ENCODE measurements around the gene DENND4A. TPM values are rescaled to one million over a fixed set of nuclear protein-coding genes. Genes with fewer than 3 reads are reported as not detected.
"Not testable (repeated sequence)": the region's sequence is repeated elsewhere in the genome, so short reads cannot be mapped to it uniquely, and the experiment has no call there.

The DENND4A gene
- total RNA-seq, 1 experiment from 2014 or later: 5.9 TPM

DNA sequence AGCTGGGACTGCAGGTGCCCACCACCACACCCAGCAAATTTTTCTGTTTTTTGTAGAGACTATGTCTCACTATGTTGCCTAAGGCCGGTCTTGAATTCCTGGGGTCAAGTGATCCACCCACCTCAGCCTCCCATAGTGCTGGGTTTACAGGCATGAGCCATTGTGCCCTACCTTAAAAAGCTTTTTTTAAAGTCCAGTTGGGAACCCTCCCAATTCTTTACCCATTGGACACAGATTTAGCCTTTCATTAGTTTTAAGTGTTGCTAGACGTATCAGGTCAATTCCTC lies 1.7 kb upstream of the DENND4A start:
- in situ Hi-C loops (cut with HindIII; ENCODE audit: low pct_unique_long_range_greater_than_20kb, low sequenced_read_pairs): no loop called here

DNA sequence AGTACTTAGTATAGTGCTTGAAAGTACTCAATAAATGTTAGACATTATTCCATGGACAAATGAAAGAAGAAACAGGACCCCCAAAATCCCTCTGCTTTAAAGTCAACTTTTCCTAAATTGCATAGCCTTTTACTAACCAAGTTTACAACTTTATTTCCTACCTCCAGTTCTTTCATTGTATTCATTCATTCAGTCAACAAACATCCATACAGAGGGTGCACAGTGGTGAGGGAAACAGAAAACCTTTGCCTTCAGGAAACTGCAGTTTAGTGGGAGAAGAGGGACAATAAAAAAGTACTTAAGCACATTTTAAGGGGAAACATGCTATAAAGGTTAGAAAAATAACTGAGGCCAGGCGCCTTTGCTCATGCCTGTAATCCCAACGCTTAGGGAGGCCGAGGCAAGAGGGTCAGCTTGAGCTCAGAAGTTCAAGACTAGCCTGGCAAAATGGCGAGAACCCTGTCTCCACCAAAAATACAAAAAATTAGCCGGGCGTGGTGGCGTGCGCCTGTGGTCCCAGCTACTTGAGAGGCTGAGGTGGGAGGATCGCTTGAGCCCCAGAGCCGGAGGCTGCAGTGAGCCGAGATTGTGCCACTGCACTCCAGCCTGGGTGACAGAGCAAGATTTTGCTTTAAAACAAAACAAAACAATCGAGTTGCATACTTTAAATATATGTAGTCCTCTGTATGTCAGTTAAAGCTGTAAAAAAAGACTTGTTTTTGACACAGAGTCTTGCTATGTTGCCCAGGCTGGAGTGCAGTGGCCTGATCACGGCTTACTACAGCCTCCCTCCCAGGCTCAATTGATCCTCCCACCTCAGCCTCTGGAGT lies 1.1 kb upstream of the DENND4A start:
- DNase-seq (ENCODE audit: low read depth): no peak
- in situ Hi-C loops (cut with HindIII; ENCODE audit: low pct_unique_long_range_greater_than_20kb, low sequenced_read_pairs): no loop called here

More for the DNA sequence above, 1.7 kb upstream of the DENND4A start:
- no peak for DNase-seq (ENCODE audit: low read depth)

DNA sequence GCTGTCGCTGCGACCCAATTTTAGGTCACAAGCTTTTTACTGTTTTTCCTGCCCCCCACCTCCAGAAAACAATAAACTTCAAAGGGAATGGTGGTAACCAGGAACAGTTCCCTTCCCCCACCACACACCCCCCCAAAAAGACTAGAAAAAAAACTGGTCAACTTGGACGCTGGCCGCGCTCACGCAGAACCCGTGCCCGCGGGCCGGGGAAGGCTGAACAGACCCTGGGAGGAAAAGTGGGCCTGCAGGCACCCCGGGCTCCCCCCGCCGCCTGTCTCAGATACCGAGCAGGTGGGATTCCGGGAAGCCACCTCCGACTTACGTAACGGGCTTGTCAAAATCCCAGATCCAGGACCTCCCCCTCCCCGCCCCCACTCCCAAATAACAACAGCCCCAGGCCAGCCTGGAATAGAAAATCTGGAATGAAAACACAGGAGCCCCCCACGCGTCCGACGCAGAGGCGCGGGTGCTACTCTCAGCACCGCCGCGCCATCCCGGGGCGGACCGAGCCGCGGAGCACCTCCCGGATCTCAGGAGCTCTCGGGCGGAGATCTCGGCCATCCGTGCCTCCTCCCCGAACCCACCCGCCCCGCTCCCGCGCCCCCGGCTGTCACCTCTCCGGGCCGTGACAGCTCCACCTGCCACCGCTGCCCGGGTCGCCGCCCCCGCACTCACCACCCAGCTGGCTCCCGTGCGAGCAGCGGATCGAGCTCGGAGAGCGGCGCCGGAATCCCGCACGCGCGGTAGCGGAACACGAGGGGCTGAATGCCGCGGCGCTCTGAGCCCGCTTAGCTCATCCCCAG lies 557 bp downstream of the DENND4A start:
- DNase-seq (ENCODE audit: low read depth): peak; percentile 66
- in situ Hi-C loops (cut with HindIII; ENCODE audit: low pct_unique_long_range_greater_than_20kb, low sequenced_read_pairs): no loop called here

DNA sequence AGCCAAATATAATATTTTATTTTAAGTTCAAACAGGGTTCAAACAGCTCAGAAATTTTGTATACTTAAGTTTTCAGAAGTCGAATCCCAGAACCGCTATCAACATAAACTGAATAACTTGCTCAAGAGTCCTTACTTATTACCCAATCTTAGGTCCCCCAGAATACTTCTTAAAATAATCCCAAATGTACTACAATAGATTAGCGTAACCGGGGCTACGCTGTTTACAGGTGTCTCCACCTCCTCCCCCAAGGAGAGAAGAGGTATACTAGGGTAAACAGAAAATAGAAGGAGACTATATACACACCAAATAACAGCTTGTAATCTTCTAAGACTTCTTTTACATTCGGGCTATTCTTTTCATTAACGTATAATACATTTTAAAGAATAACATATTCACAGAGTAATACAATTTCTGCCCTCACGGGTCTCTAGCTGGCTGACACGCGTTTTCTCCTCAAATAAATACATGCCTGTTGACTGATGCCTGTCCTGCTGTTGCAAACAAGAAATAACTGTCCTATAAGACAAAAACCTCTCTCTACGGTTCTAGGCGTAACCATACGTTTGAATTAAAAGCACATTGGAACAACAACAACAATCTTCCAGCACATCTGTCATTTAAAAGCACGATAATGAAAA lies 1.3 kb downstream of the DENND4A start:
- in situ Hi-C loops (cut with HindIII; ENCODE audit: low pct_unique_long_range_greater_than_20kb, low sequenced_read_pairs): no loop called here
- no peak for DNase-seq (ENCODE audit: low read depth)

DNA sequence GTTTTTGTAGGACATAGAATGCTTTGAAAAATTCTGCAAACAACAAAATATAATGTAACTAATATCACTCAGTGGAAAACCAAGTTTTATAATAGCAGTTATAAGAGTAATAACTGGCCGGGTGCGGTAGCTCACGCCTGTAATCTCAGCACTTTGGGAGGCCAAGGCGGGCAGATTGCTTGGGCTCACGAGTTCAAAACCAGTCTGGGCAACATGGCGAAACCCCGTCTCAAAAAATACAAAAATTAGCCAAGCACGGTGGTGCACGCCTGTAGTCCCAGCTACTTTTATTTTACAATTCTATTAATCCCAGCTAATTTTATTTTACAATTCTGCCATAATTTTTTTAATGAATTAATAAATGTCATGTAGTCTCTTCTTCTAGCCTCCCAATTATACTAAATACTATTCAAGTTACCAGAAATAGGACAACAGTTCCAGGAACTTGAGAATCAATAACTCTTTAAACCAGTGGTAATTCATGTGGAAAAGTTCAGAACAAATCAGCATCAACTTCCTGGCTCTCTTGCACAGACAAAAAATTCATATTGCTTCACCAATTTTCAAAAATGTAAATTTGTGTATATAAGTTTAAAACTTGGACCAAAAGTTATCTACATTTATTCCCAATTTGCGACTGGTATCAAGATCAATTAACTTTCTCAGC lies 2.2 kb downstream of the DENND4A start:
- no peak for DNase-seq (ENCODE audit: low read depth)
- in situ Hi-C loops (cut with HindIII; ENCODE audit: low pct_unique_long_range_greater_than_20kb, low sequenced_read_pairs): no loop called here

DNA sequence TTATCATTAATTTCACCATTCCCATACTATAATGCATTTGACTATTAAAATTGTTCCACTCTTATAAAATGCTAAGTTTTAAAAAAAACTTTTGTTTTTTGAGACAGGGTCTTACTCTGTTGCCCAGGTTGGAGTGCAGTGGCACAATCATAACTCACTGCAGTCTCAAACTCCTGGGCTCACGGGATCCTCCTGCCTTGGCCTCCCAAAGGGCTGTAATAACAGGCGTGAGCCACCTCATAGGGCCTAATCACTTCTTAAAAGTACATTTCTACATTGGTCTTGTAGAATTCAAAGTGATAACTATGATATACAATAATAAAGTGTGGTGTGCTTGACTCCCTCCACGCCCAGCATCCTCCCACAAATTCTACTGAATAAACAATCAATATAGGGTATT lies 3.0 kb downstream of the DENND4A start:
- in situ Hi-C loops (cut with HindIII; ENCODE audit: low pct_unique_long_range_greater_than_20kb, low sequenced_read_pairs): no loop called here
- DNase-seq (ENCODE audit: low read depth): no peak

DNA sequence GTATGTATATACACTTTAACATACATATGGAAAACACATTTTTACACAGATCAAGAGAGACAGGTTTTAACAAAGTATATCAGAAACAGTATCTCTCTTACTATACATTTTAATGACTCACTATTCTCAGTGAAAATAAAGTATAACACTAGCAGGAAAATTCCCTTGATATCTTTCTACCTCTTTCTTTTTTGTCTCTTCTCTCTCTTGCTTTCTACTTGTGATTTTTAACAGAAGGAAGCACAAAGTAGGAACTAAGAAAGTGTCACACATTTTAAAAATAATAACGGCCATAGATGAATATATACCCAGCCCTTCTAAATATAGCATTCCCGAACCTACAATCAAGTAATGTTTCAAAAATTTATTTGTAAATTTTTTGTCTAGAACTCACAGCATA lies 4.8 kb downstream of the DENND4A start:
- in situ Hi-C loops (cut with HindIII; ENCODE audit: low pct_unique_long_range_greater_than_20kb, low sequenced_read_pairs): no loop called here
- DNase-seq (ENCODE audit: low read depth): no peak

DNA sequence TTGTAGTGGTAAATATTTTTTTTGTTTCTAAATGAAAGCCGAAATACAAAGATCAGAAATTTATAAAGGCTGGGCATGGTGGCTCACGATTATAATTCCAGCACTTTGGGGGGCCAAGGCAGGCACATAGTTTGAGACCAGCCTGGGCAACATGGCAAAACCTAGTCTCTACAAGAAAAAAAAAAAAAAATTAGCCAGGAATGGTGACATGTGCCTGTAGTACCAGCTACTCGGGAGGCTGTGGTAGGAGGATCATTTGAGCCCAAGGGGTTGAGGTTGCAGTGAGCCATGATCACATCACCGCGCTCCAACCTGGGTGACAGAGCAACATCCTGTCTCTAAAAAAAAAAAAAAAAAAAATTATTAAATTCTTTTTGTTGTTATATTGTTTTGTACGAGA lies 6.9 kb downstream of the DENND4A start:
- in situ Hi-C loops (cut with HindIII; ENCODE audit: low pct_unique_long_range_greater_than_20kb, low sequenced_read_pairs): no loop called here
- DNase-seq (ENCODE audit: low read depth): no peak

DNA sequence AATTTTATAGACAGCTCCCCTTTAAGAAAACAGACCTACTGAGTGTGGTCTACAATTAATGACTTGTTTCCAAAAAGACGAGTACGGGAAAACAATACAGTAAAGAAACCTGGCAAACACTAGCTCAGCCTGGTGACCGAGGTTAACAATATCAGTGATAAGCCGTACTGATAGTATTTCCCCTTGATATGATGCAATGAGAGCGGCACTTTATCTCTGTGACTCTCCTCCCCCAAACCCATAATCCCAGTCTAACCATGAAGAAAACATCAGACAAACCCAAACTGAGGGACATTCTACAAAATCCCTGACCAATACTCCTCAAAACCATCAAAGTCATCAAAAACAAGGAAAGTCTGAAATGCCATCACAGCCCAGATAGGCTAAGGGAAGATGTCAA lies 8.2 kb downstream of the DENND4A start:
- in situ Hi-C loops (cut with HindIII; ENCODE audit: low pct_unique_long_range_greater_than_20kb, low sequenced_read_pairs): no loop called here
- no peak for DNase-seq (ENCODE audit: low read depth)

DNA sequence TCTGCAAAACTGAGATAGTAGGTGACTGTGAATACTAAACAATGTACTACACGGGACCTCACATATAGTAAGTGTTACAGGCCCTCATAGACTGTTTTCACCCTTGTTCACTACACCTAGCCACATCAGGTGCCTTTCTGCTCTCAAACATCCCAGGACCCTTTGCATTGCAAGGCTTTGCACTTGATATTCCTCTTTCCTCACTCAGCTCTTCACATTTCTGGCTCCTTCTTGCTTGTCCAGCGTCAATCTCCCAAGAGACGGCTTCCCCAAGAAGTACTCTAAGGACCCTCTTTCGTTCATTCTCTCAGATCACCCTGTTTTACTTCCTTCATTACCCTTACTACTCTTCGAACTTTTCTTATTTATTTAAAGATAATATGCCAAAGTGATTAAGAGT lies 10.0 kb downstream of the DENND4A start:
- in situ Hi-C loops (cut with HindIII; ENCODE audit: low pct_unique_long_range_greater_than_20kb, low sequenced_read_pairs): no loop called here
- no peak for DNase-seq (ENCODE audit: low read depth)

DNA sequence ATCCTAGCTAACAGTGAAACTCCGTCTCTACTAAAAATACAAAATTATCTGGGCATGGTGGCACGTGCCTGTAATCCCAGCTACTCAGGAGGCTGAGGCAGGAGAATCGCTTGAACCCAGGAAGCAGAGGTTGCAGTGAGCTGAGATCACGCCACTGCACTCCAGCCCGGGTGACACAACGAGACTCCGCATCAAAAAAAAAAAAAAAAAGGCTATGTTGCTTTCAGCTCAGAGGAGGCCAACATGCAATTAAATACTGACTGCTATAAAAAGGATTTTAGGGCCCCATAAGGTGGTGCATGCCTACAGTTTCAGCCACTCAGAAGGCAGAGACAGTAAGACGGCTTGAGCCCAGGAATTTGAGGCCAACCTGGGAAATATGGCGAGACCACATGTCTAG lies 13.4 kb downstream of the DENND4A start:
- in situ Hi-C loops (cut with HindIII; ENCODE audit: low pct_unique_long_range_greater_than_20kb, low sequenced_read_pairs); DNase-seq (ENCODE audit: low read depth): not testable (repeated sequence)

DNA sequence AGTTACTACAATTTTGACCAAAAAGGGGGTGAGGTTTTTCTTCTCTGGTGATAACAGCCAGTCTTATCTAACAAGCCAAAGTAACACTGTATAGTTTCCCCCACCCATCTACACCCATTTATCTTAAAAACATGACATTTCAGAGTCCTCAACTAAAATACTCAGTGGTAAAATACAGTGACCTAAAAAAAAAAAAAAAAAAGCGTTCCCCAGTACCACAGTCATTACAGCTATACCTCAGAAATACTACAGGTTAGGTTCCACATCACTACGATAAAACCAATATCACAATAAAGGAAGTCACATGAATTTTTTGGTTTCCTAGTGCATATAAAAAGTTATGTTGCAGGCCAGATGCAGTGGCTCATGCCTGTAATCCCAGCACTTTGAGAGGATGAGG lies 13.8 kb downstream of the DENND4A start:
- in situ Hi-C loops (cut with HindIII; ENCODE audit: low pct_unique_long_range_greater_than_20kb, low sequenced_read_pairs): no loop called here
- no peak for DNase-seq (ENCODE audit: low read depth)

DNA sequence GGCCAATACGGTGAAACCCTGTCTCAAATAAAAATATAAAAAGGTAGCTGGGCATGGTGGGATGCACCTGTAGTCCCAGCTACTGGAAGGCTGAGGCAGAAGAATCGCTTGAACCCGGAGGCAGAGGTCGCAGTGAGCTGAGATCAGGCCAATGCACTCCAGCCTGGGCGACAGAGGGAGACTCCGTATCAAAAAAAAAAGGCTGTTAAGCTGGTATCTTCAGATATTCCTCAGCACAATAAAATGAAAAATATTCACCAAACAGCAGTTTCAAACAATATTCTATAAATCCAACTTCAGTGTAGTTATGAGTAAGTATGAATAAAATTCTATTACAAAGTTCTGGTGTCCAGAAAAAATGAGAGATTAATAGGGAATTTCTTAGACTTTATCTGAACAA lies 14.2 kb downstream of the DENND4A start:
- in situ Hi-C loops (cut with HindIII; ENCODE audit: low pct_unique_long_range_greater_than_20kb, low sequenced_read_pairs): no loop called here
- no peak for DNase-seq (ENCODE audit: low read depth)

DNA sequence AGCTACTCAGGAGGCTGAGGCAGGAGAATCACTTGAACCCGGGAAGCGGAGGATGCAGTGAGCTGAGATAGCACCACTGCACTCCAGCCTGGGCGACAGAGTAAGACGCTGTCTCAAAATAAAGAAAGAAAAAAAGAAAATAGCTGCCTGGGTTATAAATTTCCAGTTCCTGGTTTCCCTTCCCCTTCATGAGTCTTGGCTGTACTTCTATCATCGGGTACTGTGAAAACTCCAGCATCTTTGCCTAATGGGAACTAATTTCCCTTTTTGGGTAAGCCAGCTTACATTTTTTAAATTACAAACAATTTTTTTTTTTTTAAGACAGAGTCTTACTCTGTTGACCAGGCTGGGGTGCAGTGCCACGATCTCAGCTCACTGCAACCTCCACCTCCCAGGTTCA lies 15.0 kb downstream of the DENND4A start:
- in situ Hi-C loops (cut with HindIII; ENCODE audit: low pct_unique_long_range_greater_than_20kb, low sequenced_read_pairs): no loop called here
- no peak for DNase-seq (ENCODE audit: low read depth)

DNA sequence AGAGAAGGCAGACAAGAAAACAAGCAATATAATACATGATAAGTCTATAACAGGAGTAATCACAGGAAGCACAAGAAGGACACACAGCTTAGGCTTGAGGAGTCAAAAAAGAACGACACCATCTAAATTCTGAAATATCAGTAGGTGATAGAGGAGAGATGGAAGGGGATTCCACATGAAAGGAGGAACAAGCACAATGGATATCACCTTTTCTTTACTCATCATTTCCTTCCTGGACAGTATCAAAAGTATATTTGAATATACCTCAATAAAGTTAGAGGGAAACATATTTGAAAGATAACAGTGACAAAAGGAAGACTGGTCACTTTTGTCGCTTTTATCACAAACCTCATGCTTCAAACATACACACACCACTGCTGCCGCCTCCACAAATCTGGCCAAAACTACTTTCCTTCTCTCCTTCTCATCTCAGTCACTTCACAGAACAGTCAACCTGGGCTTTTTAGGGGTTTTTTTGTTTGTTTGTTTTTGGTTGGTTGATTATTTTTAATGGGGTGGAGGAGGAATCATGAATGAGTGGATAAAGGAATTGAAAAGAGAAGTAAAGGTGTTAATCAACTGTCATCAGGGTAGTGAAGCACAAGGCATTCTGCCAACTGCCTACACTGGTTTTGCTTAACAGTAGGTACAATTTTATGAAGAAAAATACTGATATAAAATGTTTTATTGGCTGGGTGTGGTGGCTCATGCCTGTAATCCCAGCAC lies 18.5 kb downstream of the DENND4A start:
- DNase-seq (ENCODE audit: low read depth): no peak
- in situ Hi-C loops (cut with HindIII; ENCODE audit: low pct_unique_long_range_greater_than_20kb, low sequenced_read_pairs): no loop called here

DNA sequence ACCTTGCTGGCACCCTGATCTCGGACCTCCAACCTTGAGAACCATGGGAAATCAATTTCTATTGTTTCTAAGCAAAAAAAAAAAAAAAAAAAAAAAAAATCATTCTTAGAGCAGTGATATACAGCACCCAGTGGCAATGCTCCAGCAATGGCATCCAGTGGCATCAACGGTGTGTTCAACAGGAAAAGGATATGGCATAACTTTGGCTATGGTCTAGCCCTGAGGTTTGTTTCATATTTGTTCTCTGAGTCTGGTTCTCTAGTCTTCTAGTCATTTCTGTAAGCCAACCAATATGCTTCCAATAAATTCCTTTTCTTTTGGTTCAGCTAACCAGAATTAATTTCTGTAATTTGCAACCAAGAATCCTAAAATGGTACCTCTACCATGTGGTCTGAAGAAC lies 19.2 kb downstream of the DENND4A start:
- in situ Hi-C loops (cut with HindIII; ENCODE audit: low pct_unique_long_range_greater_than_20kb, low sequenced_read_pairs): no loop called here
- DNase-seq (ENCODE audit: low read depth): no peak

DNA sequence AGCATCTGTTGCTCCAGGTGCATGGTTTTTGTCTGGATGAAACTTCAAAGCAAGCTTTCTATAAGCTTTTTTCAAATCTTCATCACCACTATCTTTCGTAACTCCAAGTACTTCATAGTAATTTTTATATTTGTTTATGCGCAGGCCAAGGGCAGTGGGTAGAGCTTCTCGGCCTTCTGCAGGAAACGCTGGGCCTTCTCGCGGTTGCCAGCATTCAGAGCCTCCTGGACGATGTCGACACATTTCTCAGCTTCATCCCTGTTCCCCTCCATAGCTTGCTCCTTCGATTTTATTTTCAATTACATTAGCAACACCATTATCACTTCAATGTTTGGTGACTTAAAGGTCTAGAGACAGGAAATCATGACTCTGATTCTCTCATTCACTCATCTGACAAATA lies 20.2 kb downstream of the DENND4A start:
- DNase-seq (ENCODE audit: low read depth): no peak
- in situ Hi-C loops (cut with HindIII; ENCODE audit: low pct_unique_long_range_greater_than_20kb, low sequenced_read_pairs): no loop called here

DNA sequence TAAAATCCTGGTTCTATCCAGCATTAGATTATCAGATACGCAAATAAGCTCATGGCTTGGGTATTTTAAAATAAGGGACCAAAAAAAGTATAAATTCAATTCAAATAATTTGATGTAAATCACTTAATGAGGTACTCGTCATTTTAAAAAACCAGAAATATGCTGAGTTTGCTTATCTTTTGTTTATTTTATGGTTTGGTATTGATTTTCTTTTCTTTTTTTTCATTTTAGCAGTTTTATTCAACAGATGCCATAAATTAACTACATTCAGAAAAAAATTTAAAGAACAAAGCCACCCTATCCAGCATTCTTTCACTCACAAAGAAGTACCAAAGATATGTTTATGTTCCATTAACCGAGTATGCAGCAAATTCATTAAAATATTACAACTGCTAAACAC lies 22.6 kb downstream of the DENND4A start:
- DNase-seq (ENCODE audit: low read depth): no peak
- in situ Hi-C loops (cut with HindIII; ENCODE audit: low pct_unique_long_range_greater_than_20kb, low sequenced_read_pairs): no loop called here

Measured in Caki2 (cell line).